Measurements from ENCODE around the gene TMEM254. TPM values are rescaled to one million over a fixed set of nuclear protein-coding genes. Genes with fewer than 3 reads are reported as not detected.

Gene TMEM254, protein sequence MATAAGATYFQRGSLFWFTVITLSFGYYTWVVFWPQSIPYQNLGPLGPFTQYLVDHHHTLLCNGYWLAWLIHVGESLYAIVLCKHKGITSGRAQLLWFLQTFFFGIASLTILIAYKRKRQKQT
- 16.6 to 23.4 TPM (median 19.6 TPM) in 5 replicates for total RNA-seq (2022; extraction: Qiagen RNA extraction; ENCODE audit: low read depth)

DNA sequence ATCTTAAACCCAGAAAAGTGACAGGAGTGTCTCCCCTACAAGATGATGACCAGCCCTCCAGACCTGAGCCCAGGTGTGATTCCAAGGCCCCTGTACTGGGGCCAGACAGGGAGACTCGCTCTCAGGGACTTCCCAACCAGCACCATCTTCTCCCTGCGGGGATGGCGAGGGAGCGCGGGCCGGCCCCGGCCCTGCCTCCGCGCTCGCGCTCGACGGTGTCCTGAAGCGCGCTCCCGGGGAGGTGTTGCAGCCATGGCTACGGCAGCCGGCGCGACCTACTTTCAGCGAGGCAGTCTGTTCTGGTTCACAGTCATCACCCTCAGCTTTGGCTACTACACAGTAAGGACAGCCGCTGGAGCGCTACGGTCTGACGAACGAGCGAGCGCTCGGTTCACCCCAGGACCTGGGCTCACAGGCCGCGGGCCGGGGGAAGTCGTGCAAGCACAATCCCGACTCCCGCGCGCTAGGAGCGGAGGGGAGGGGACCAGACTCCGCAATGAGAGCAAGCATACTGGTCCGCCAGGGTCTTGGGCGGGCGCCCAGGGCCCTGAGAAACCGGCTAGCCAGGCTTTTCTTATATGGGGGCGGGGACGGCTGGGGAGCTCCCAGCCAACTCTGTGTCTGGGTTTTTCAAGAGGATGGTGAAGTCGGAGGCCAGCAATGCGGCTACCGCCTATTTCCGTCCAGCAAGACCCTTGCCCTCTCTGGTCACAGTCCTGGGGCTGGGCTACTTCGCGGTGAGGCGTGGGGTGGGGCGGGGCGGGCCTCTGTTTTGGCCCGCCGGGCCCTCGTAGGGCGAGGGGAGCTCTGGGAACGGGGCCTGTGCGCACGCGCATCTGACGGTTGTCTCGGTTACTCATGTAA is at the start of gene TMEM254:
TSS of gene TMEM254 (plus strand) at position 218 of the 864 bp plus-strand sequence. CDS start at position 253, 35 bp downstream.

DNA sequence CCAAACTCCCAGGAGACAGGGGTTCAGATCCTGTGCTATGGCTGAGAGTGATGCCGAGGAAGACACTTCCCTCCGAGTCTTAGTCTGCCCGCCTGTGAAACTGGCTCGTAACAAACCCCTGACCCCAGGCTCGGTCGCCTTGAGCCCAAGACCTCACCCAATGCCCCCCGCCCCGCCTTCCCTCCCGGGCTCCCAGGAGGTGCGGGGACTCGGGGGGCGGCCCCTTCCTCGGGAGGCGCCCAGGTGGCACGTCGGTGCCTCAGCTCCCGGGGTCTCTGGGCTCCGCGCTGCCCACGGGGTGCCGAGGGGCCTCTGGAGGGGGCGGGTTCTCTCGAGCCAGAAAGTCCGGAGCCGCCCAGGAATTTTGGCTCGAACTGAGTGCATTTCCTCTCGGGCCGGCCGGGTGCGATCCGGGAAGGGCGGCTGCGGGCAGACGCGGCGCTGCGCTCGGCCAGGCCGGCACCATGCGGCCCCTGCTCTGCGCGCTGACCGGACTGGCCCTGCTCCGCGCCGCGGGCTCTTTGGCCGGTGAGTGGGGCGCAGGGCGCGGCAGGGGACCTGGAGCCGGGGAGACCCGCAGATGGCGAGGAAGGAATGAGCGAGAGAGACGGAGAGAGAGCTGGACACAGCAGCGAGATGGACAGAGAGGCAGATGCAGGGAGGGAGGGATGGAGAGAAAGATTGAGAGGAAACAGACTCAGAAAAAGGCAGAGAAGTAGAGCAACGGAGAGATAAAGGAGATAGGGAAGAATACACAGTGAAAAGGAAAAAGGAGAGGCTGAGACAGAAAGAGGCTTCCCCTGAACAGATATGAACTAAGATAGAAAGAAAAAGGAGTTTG is 54.1 kb downstream of the TMEM254 start, which contains the start of gene PLAC9:
TSS of gene PLAC9 (plus strand) at position 432 of the 841 bp plus-strand sequence. CDS start at position 465, 33 bp downstream.

Other genes starting within 250 kb of the TMEM254 start
- gene SFTPD, start 129.6 kb upstream of the TMEM254 start, total RNA-seq (2022; extraction: Qiagen RNA extraction; ENCODE audit: low read depth) = 0.19 to 0.41 TPM (median 0.21 TPM) in 5 replicates
- not detected in 5 replicates for gene PLAC9, start 54.1 kb downstream of the TMEM254 start, total RNA-seq (2022; extraction: Qiagen RNA extraction; ENCODE audit: low read depth)
- gene ANXA11, start 126.9 kb downstream of the TMEM254 start, total RNA-seq (2022; extraction: Qiagen RNA extraction; ENCODE audit: low read depth) = 191 to 224 TPM (median 205 TPM) in 5 replicates
- gene MAT1A, start 211.0 kb downstream of the TMEM254 start, total RNA-seq (2022; extraction: Qiagen RNA extraction; ENCODE audit: low read depth) = 0.05 to 0.15 TPM in 2 of 5 replicates, not detected in the others